Nephron (organoid): ENCODE measurements around the gene L3MBTL3.

ENCODE experiments used
- H3K27ac Mint-ChIP-seq, 3 experiments: 2 replicates each; pipeline ENCODE4 v1.8.0; 2020; ENCODE audit warnings: mixed read lengths in 3 of 3, mild to moderate bottlenecking in 2 of 3, moderate library complexity in 1 of 3
- H3K27me3 Mint-ChIP-seq: 2 replicates; pipeline ENCODE4 v1.8.0; 2021; ENCODE audit warnings: low read depth, mild to moderate bottlenecking, moderate library complexity, mixed read lengths
- H3K36me3 Mint-ChIP-seq: 2 replicates; pipeline ENCODE4 v1.8.0; 2020; ENCODE audit warnings: low read depth, mixed read lengths
- H3K4me1 Mint-ChIP-seq: 2 replicates; pipeline ENCODE4 v1.8.0; 2020; ENCODE audit warnings: mixed read lengths
- H3K4me3 Mint-ChIP-seq, 3 experiments: 2 replicates each; pipeline ENCODE4 v1.8.0; 2020; ENCODE audit warnings: mild to moderate bottlenecking in 3 of 3, mixed read lengths in 3 of 3, moderate library complexity in 2 of 3
- H3K9me3 Mint-ChIP-seq: 2 replicates; pipeline ENCODE4 v1.8.0; 2020; ENCODE audit warnings: mixed read lengths
- TF ChIP-seq, protein P1 (sequence below), 3 experiments: fragments of 200-600 bp; sonication (generic); IDR thresholded peaks; one replicate each; pipeline ENCODE4 v1.5.0; 2021; ENCODE audit warnings: antibody characterized with exemption in 3 of 3; ENCODE audit not compliant: unreplicated experiment in 3 of 3

Gene L3MBTL3

DNA sequence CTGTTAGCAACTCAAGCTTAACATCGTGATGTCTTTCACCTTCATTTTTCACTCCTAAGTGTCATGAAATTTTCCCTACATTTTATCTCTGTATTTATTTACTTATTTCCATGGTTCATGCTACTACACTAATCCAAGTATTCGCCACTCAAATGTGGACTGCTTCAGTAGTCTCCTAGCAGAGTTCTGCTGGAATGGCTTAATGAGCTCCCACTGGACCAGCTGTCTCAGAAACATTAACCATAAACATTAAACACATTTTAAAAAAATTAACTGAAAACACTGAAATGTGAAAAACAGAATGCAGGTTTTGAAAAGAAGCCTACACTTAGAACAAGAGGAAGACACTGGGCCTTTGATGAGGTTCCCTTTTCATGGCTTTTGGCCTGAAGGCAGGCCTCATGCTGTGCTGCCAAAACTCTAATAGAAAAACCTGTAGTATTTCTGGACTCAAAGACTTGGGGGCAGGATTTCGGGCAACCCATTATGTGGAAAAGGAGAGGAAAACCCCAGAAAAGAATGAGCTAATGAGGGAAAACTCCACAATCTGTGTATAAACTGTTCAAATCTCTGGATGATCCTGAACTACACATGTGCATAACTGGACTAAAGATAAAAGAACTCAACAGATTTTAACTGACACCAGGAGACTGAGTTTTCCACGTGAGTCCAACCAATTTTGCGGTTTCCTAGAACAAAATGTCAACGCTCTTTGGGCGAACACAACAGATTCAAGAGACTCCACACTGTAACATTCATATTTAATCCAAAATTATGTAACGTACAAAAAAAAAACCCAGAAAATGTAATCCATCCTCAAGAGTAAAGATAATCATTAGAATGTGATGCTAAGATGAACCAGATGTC lies 171.4 kb downstream of the L3MBTL3 start:
- H3K4me3 Mint-ChIP-seq, result no peak overlapping the region
- peaks cover 4% of the 10 kb centered on the region for H3K27me3 Mint-ChIP-seq
- peaks cover 11% of the 10 kb centered on the region for H3K9me3 Mint-ChIP-seq
- TF ChIP-seq, protein P1, sequence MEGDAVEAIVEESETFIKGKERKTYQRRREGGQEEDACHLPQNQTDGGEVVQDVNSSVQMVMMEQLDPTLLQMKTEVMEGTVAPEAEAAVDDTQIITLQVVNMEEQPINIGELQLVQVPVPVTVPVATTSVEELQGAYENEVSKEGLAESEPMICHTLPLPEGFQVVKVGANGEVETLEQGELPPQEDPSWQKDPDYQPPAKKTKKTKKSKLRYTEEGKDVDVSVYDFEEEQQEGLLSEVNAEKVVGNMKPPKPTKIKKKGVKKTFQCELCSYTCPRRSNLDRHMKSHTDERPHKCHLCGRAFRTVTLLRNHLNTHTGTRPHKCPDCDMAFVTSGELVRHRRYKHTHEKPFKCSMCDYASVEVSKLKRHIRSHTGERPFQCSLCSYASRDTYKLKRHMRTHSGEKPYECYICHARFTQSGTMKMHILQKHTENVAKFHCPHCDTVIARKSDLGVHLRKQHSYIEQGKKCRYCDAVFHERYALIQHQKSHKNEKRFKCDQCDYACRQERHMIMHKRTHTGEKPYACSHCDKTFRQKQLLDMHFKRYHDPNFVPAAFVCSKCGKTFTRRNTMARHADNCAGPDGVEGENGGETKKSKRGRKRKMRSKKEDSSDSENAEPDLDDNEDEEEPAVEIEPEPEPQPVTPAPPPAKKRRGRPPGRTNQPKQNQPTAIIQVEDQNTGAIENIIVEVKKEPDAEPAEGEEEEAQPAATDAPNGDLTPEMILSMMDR (IDR thresholded peaks at IDR 0.05; ENCODE audit: unreplicated experiment in 3 of 3), result no peak
- H3K36me3 Mint-ChIP-seq, result no peaks in the 10 kb centered on the region
- no peaks in the 10 kb centered on the region for H3K4me1 Mint-ChIP-seq
- H3K27ac Mint-ChIP-seq, result no peak overlapping the region
